IPS DF 6.9 (cell line): ENCODE measurements around the gene ADGRE1.

Source experiments
- DNase-seq: peaks from one replicate; pipeline ENCODE4 v3.0.0-alpha.2; 2013; ENCODE audit warnings: low read depth, low spot score
- H3K27ac ChIP-seq: one replicate; pipeline ENCODE4 v1.5.1; 2013; ENCODE audit warnings: low read length, control low read depth
- H3K27me3 ChIP-seq: 2 replicates; pipeline ENCODE4 v1.6.1; 2013; ENCODE audit warnings: mild to moderate bottlenecking, low read length; ENCODE audit not compliant: control insufficient read depth, insufficient read depth
- H3K36me3 ChIP-seq: 2 replicates; pipeline ENCODE4 v1.6.1; 2013; ENCODE audit warnings: low read length; ENCODE audit not compliant: control insufficient read depth, insufficient read depth
- H3K4me1 ChIP-seq: 2 replicates; pipeline ENCODE4 v1.6.1; 2013; ENCODE audit warnings: low read length; ENCODE audit not compliant: control insufficient read depth, insufficient read depth
- H3K4me3 ChIP-seq: 2 replicates; pipeline ENCODE4 v1.5.1; 2013; ENCODE audit warnings: mild to moderate bottlenecking, low read length
- H3K9me3 ChIP-seq: 2 replicates; pipeline ENCODE4 v1.6.1; 2013; ENCODE audit warnings: low read length, inconsistent platforms; ENCODE audit not compliant: control insufficient read depth, insufficient read depth
- WGBS: extraction: QIAGEN DNeasy Blood & Tissue Kit; methylation state at CpG from one replicate; pipeline ENCODE4 v1.1.7; 2013; ENCODE audit warnings: mixed read lengths, missing lambda C conversion rate; ENCODE audit not compliant: insufficient read length, insufficient coverage; 5-methylcytosine and 5-hydroxymethylcytosine counted together

Gene ADGRE1

GRCh38 chr19:6976197-6976596, 88.8 kb downstream of the ADGRE1 start:
- no peak overlapping the region for H3K4me3 ChIP-seq
- whole genome bisulfite sequencing = no CpG with 5 or more reads among the region's 5 CpGs
- no peak overlapping the region for H3K27ac ChIP-seq
- H3K9me3 ChIP-seq = peaks cover 8% of the 10 kb centered on the region
- H3K27me3 ChIP-seq = no peaks in the 10 kb centered on the region
- H3K4me1 ChIP-seq = no peaks in the 10 kb centered on the region
- H3K36me3 ChIP-seq = no peaks in the 10 kb centered on the region
- DNase-seq = no peak

GRCh38 chr19:6979399-6979798, 92.0 kb downstream of the ADGRE1 start:
- Histone ChIP-seq H3K36me3 (no peaks in the 10 kb centered on the region), H3K4me1 (no peaks in the 10 kb centered on the region), H3K27ac (no peak overlapping the region), H3K9me3 (peaks cover 12% of the 10 kb centered on the region), H3K4me3 (no peak overlapping the region), H3K27me3 (no peaks in the 10 kb centered on the region)
- no peak for DNase-seq
- WGBS = no CpG with 5 or more reads among the region's 3 CpGs

DNA sequence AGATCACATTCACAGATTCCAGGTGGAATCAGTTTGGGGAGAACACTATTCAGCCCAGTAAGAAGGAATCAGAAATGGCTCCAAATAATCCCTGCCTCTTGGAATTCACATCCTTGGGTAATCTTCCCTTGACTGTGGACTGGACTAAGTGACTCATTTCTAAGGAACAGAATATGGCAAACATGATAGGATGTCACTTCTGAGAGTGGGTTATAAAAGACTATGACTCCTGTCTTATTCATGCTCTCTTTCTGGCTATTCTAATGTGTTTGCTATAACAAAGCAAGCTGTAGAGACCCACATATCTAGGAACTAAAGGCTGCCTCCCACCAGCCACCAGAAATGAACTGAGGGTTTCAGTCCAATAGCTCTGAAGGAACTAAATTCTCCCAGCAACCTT, 96.1 kb downstream of the ADGRE1 start:
- H3K27me3 ChIP-seq = no peaks in the 10 kb centered on the region
- no peak overlapping the region for H3K27ac ChIP-seq
- no peaks in the 10 kb centered on the region for H3K4me1 ChIP-seq
- H3K36me3 ChIP-seq = no peaks in the 10 kb centered on the region
- H3K4me3 ChIP-seq = no peak overlapping the region
- peaks cover 11% of the 10 kb centered on the region for H3K9me3 ChIP-seq
- DNase-seq = no peak

DNA sequence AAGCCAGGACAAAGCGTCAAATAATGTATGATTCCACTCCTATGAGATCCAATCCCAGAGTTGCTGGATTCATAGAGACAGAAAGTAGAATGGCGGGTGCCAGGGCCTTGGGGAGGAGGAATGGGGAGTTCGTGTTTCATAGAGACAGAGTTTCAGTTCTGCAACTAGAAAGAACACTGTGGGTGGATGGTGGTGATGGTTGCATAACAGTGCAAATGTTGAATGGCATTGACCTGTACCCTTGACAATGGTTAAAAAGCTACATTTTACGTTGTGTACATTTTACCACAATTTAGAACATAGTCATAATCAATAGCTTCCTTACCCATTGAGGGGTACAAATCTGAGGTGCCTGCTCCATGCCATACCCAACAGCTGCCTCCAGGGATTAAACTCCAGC, 100.5 kb downstream of the ADGRE1 start:
- Histone ChIP-seq H3K4me3 (no peak overlapping the region), H3K9me3 (peaks cover 5% of the 10 kb centered on the region), H3K27ac (no peak overlapping the region), H3K27me3 (no peaks in the 10 kb centered on the region), H3K4me1 (no peaks in the 10 kb centered on the region), H3K36me3 (no peaks in the 10 kb centered on the region)
- WGBS = no CpG with 5 or more reads among the region's 4 CpGs
- no peak for DNase-seq

DNA sequence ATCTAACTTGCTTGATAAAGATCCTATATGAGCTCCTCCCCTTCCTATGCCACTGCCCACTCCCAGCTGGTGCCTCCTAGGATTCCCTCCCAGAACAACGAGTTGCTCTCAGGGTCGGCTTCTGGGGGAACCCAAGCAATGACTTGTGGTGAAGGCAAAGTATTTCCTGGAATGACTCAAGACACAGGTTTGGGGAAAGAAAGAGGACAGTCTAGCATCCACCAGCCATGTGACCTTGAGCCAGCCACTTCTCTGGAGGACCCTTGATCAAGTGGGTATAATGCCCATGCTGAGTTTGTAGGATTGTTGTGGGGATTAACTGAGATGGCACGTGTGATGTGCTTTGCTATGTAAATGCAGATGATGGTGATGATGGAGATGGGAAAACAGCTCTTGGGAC, 100.9 kb downstream of the ADGRE1 start:
- H3K36me3 ChIP-seq = no peaks in the 10 kb centered on the region
- no peaks in the 10 kb centered on the region for H3K27me3 ChIP-seq
- H3K9me3 ChIP-seq = peaks cover 5% of the 10 kb centered on the region
- no CpG with 5 or more reads among the region's 3 CpGs for WGBS
- no peak overlapping the region for H3K4me3 ChIP-seq
- no peak overlapping the region for H3K27ac ChIP-seq
- no peak for DNase-seq
- no peaks in the 10 kb centered on the region for H3K4me1 ChIP-seq
